Retinal pigment epithelial cell (primary cell): ENCODE results near the gene NEDD8.

ENCODE experiments used
- DNase-seq: peaks from one replicate; pipeline ENCODE4 v3.0.0-alpha.2; 2010; ENCODE audit warnings: low read depth
- H3K4me3 ChIP-seq: 2 replicates; pipeline ENCODE4 v1.5.1; 2011; ENCODE audit warnings: mild to moderate bottlenecking, low read length, control low read depth, moderate library complexity
- CTCF ChIP-seq: conservative IDR thresholded peaks from 2 replicates; pipeline ENCODE4 v1.5.1; 2011; ENCODE audit warnings: low read depth, low read length, control low read depth, inconsistent platforms

NEDD8 gene

GRCh38 chr14:24238123-24238522, 6.0 kb upstream of the NEDD8 start:
- no peak for TF ChIP-seq CTCF
- no peak overlapping the region for H3K4me3 ChIP-seq
- no peak for DNase-seq

GRCh38 chr14:24237463-24237955, 5.3 kb upstream of the NEDD8 start:
- H3K4me3 ChIP-seq = no peak overlapping the region

DNA sequence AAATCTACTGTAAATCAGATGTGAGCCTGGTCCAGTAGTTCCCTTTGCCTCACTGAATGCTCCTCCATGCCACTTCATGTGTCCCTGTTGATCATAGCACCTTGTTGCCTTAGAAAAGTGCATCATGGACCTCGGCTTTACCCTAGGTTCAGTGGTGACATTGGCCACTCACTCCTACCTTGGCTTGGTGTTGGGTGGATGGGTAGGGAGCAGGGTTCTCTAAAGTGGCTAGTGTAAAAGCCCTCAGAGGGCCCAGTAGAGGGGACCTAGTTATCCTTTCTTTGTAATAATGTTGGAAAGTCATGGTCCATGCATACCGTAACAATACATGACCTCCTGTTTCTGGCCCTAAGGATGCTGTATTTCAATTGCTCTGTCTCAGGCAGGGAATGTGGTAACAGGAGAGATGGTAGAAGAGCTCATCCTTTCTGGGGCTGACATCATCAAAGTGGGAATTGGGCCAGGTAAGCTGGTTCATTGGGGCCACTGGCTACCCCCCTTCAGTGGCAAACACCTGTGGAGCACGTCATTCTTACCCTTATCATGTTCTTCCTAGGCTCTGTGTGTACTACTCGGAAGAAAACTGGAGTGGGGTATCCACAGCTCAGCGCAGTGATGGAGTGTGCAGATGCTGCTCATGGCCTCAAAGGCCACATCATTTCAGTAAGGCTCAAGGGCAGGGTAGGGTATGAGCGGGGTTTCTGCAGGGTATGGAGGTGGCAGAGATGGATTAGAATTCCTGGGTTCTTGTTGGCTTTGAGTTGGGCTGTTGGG, 4.7 kb upstream of the NEDD8 start:
- DNase-seq = no peak
- H3K4me3 ChIP-seq = no peak overlapping the region
- no peak for TF ChIP-seq CTCF

More at GRCh38 chr14:24237463-24237955, 5.3 kb upstream of the NEDD8 start:
- DNase-seq = no peak
- TF ChIP-seq CTCF = no peak

- no peak for TF ChIP-seq CTCF
- H3K4me3 ChIP-seq = no peak overlapping the region
- no peak for DNase-seq
Measured at GRCh38 chr14:24235804-24236688, 3.9 kb upstream of the NEDD8 start.

GRCh38 chr14:24234095-24235005, 2.2 kb upstream of the NEDD8 start:
- no peak for TF ChIP-seq CTCF
- no peak for DNase-seq
- no peak overlapping the region for H3K4me3 ChIP-seq

DNA sequence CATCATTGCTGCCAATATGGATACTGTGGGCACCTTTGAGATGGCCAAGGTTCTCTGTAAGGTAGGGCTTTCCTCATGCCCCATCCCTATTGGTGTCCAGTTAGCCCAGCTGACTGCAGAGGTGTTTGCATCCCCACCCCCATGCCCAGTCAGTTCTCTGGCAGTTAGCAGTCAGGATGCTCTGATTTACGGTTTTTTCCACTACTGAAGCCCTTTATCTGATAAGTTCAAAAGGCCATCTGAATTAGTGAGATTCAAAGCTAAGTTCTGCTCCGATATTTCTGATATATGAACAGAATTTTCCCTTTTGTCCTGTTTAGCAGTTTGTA, 1.3 kb upstream of the NEDD8 start:
- DNase-seq = no peak
- no peak for TF ChIP-seq CTCF
- peak overlapping the region; percentile 89 for H3K4me3 ChIP-seq
